T-helper 2 cell treated with Interferon-gamma antibody and Interleukin-4, amounts not matched to agents 5 μg/mL and 100 μg/mL, for 36 hours (primary cell): ENCODE results near the gene CD58.

Source experiments
- DNase-seq: peaks from one replicate; pipeline ENCODE4 v3.0.0; 2021; ENCODE audit warnings: low spot score
- H3K27ac Mint-ChIP-seq: one replicate; pipeline ENCODE4 v1.8.0; 2021; ENCODE audit warnings: mild to moderate bottlenecking, mixed read lengths
- H3K27me3 Mint-ChIP-seq: one replicate; pipeline ENCODE4 v1.8.0; 2021; ENCODE audit warnings: low read depth, mixed read lengths
- H3K36me3 Mint-ChIP-seq: one replicate; pipeline ENCODE4 v1.8.0; 2021; ENCODE audit warnings: low read depth, mixed read lengths
- H3K4me1 Mint-ChIP-seq: one replicate; pipeline ENCODE4 v1.8.0; 2021; ENCODE audit warnings: low read depth, mixed read lengths
- H3K4me3 Mint-ChIP-seq: one replicate; pipeline ENCODE4 v1.8.0; 2022; ENCODE audit warnings: mild to moderate bottlenecking, moderate library complexity, mixed read lengths
- H3K9me3 Mint-ChIP-seq: one replicate; pipeline ENCODE4 v1.8.0; 2021; ENCODE audit warnings: mixed read lengths

The CD58 gene

GRCh38 chr1:116532671-116533428, 38.0 kb downstream of the CD58 start:
- peaks cover 70% of the 10 kb centered on the region for H3K36me3 Mint-ChIP-seq
- DNase-seq = no peak
- peaks cover 14% of the 10 kb centered on the region for H3K9me3 Mint-ChIP-seq
- peaks cover 25% of the 10 kb centered on the region for H3K4me1 Mint-ChIP-seq
- H3K27me3 Mint-ChIP-seq = no peaks in the 10 kb centered on the region
- H3K27ac Mint-ChIP-seq = no peak overlapping the region
- no peak overlapping the region for H3K4me3 Mint-ChIP-seq

DNA sequence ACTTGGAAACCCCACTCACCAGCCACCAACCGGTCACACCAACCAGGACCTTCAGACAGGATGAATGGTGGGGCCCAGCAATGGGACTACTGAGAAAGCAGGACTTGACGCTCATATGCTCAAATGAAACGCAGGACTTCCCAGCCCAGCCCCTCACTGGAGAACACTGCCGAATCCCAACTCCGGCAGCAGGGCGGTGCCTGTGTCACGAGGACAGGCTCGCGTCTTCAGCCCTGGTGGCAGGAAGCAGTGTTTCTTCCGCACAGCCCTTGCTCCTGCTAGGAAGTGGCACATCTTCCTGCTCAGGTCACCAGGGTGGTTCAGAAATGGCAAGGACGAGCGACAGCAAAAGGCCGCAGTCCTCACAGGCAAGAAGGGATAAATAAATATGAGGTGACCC, 38.9 kb downstream of the CD58 start:
- no peaks in the 10 kb centered on the region for H3K27me3 Mint-ChIP-seq
- H3K4me3 Mint-ChIP-seq = no peak overlapping the region
- no peak overlapping the region for H3K27ac Mint-ChIP-seq
- no peak for DNase-seq
- peaks cover 77% of the 10 kb centered on the region for H3K36me3 Mint-ChIP-seq
- H3K4me1 Mint-ChIP-seq = peaks cover 21% of the 10 kb centered on the region
- peaks cover 21% of the 10 kb centered on the region for H3K9me3 Mint-ChIP-seq

DNA sequence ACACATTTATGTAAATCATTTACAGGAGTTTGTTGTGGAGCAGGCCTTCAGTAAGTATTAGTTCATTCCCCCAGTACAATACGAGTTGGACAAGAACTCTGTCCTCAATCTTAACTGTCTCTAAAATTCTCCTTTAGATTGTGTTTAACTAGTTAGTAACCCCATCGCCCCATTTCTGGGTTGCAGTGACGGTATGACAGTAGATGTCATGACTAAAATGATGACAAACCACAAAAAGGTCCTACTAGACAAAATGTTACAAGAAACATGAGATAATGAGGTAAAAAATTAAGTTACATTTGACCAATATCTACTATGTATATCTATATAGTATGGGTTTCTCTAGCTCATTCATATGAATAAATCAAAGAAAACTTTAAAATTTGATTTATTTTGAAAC, 41.1 kb downstream of the CD58 start:
- no peak for DNase-seq
- Mint-ChIP-seq H3K4me3 (no peak overlapping the region), H3K27me3 (no peaks in the 10 kb centered on the region), H3K27ac (no peak overlapping the region), H3K4me1 (peaks cover 16% of the 10 kb centered on the region), H3K9me3 (peaks cover 32% of the 10 kb centered on the region), H3K36me3 (peaks cover 80% of the 10 kb centered on the region)

GRCh38 chr1:116529199-116529631, 41.6 kb downstream of the CD58 start:
- Mint-ChIP-seq H3K9me3 (peaks cover 32% of the 10 kb centered on the region), H3K27ac (no peak overlapping the region), H3K4me3 (no peak overlapping the region), H3K27me3 (no peaks in the 10 kb centered on the region), H3K4me1 (peaks cover 16% of the 10 kb centered on the region), H3K36me3 (peaks cover 80% of the 10 kb centered on the region)
- DNase-seq = no peak

- H3K36me3 Mint-ChIP-seq = peaks cover 74% of the 10 kb centered on the region
- H3K27me3 Mint-ChIP-seq = no peaks in the 10 kb centered on the region
- no peak overlapping the region for H3K4me3 Mint-ChIP-seq
- peaks cover 15% of the 10 kb centered on the region for H3K4me1 Mint-ChIP-seq
- no peak overlapping the region for H3K27ac Mint-ChIP-seq
- no peak for DNase-seq
- H3K9me3 Mint-ChIP-seq = peaks cover 32% of the 10 kb centered on the region
These were observed 42.3 kb downstream of the CD58 start for GRCh38 chr1:116528329-116529083.

DNA sequence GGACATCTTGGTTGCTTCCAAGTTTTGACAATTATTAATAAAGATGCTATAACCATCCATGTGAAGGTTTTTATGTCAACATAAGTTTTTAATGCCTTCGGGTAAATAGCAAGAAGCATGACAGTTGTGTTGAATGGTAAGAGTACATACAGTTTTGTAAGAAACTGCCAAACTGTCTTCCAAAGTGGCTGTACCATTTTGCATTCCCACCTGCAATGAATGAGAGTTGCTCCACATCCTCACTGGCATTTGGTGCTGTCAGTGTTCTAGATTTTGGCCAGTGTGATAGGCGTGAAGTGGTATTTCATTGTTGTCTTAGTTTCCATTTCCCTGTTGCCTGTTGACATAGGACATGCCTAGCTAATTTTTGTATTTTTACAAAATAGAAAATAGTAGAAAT, 45.4 kb downstream of the CD58 start:
- Mint-ChIP-seq H3K27me3 (no peaks in the 10 kb centered on the region), H3K4me1 (peaks cover 10% of the 10 kb centered on the region), H3K9me3 (peaks cover 32% of the 10 kb centered on the region), H3K27ac (no peak overlapping the region), H3K36me3 (peaks cover 74% of the 10 kb centered on the region), H3K4me3 (no peak overlapping the region)
- no peak for DNase-seq

DNA sequence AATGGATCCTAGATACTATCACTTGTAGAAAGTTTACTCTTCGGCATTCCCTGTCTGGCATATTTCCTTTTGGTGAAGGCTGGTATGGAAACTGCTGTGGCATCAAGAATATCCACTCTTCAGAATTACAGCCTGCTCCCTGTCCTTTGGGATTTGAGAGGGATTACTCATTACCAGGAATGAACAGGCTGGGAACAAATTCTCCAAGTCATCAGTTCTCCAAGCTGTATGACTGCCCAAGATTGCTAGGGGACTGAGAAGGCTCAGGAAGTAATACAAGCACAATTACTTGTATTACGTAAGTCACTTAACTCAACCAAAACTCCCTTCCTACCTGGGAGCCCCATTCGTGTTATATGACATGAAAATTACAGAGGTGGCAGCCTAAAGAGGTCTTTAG, 49.6 kb downstream of the CD58 start:
- H3K27me3 Mint-ChIP-seq = no peaks in the 10 kb centered on the region
- no peak overlapping the region for H3K4me3 Mint-ChIP-seq
- peaks cover 52% of the 10 kb centered on the region for H3K36me3 Mint-ChIP-seq
- peaks cover 24% of the 10 kb centered on the region for H3K4me1 Mint-ChIP-seq
- H3K9me3 Mint-ChIP-seq = peaks cover 4% of the 10 kb centered on the region
- no peak for DNase-seq
- H3K27ac Mint-ChIP-seq = no peak overlapping the region

DNA sequence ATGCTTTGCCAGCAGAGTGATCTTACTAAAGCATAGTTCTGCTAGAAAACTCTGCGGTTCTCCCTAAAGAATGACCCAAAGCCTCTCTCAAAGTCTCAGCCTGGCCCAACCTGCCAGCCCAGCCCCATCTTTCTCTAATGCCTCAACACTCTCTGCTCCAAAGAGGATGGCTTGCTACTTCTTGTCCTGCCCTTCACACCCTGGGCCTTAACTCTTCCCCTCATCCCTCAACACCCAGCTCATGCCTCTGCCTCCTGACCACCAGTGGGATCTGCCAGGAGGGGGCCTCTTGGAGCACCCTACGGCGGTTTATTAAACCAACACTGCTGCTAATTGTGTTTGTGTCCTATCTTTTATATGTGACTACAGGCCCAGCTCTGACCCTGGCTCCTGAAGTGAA, 52.4 kb downstream of the CD58 start:
- Mint-ChIP-seq H3K4me3 (no peak overlapping the region), H3K9me3 (no peaks in the 10 kb centered on the region), H3K4me1 (peaks cover 45% of the 10 kb centered on the region), H3K36me3 (peaks cover 41% of the 10 kb centered on the region), H3K27me3 (no peaks in the 10 kb centered on the region), H3K27ac (peak overlapping the region; percentile 34)
- DNase-seq = no peak

DNA sequence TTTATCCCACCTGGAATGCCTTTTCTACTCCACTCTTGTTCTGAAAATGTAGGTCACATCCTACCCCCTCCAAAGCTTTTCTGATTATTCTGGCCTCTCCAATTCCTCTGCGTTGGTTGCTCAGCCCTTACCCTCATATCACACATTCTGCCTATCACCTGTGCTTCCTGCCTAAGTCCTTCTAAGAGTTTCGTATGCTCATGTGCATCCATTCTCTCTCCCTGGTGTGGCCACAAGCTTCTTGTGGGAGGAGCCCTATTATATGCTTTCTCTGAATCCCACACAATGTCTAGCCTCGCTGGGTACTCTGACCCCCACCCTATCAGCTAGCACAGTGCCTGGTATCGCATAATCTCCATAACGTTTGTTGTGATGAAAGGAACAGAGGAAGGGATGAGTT, 54.2 kb downstream of the CD58 start:
- H3K27ac Mint-ChIP-seq = peak overlapping the region; percentile 73
- H3K9me3 Mint-ChIP-seq = peaks cover 3% of the 10 kb centered on the region
- H3K36me3 Mint-ChIP-seq = peaks cover 39% of the 10 kb centered on the region
- peaks cover 55% of the 10 kb centered on the region for H3K4me1 Mint-ChIP-seq
- no peak for DNase-seq
- H3K27me3 Mint-ChIP-seq = no peaks in the 10 kb centered on the region
- H3K4me3 Mint-ChIP-seq = peak overlapping the region; percentile 19

GRCh38 chr1:116515702-116516101, 55.1 kb downstream of the CD58 start:
- no peak for DNase-seq
- peak overlapping the region; percentile 93 for H3K27ac Mint-ChIP-seq
- peak overlapping the region; percentile 76 for H3K4me3 Mint-ChIP-seq
- peaks cover 64% of the 10 kb centered on the region for H3K4me1 Mint-ChIP-seq
- no peaks in the 10 kb centered on the region for H3K27me3 Mint-ChIP-seq
- H3K36me3 Mint-ChIP-seq = peaks cover 43% of the 10 kb centered on the region
- peaks cover 10% of the 10 kb centered on the region for H3K9me3 Mint-ChIP-seq

DNA sequence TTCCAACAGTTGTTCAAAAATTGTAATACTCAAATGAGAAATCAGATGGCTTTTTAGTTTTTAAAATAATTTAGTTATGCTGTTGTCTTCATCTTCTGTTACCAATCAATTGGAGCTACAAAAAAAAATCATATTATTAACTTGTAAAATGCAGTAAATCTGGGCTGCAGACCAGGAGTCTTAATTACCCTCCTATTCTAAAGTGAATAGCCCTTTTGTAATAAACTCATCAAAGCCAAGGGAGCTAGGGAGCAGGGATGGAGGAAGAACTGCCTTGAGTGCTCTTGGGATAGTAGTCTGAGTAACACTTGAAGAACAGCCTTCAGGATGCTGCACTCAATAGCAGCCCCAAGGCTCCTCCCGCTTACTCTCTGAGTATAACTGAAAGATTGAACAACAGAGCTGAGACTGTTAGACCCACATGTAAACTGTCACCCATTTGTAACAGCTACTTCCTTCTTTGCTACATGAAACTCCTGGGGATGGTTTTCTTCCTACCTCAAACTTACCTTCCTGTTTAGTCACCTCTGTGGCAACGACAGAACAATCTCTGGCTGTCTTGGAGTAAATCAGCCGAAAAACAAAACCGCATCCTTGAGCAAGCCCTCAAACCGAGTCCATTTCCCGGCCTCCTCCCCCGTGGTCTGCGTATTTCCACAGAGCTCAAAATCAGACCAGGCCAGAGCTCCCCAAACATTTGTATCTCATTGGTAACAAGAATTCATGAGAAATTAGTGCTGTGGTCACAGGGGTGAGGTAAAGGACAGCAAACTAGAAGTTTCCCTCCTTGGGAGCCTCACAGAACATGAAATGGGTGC, 55.9 kb downstream of the CD58 start:
- no peaks in the 10 kb centered on the region for H3K27me3 Mint-ChIP-seq
- peak overlapping the region; percentile 76 for H3K4me3 Mint-ChIP-seq
- DNase-seq = peak; percentile 84
- peaks cover 68% of the 10 kb centered on the region for H3K4me1 Mint-ChIP-seq
- peaks cover 41% of the 10 kb centered on the region for H3K36me3 Mint-ChIP-seq
- peaks cover 10% of the 10 kb centered on the region for H3K9me3 Mint-ChIP-seq
- H3K27ac Mint-ChIP-seq = peak overlapping the region; percentile 93

GRCh38 chr1:116513956-116514355, 56.9 kb downstream of the CD58 start:
- no peak for DNase-seq

DNA sequence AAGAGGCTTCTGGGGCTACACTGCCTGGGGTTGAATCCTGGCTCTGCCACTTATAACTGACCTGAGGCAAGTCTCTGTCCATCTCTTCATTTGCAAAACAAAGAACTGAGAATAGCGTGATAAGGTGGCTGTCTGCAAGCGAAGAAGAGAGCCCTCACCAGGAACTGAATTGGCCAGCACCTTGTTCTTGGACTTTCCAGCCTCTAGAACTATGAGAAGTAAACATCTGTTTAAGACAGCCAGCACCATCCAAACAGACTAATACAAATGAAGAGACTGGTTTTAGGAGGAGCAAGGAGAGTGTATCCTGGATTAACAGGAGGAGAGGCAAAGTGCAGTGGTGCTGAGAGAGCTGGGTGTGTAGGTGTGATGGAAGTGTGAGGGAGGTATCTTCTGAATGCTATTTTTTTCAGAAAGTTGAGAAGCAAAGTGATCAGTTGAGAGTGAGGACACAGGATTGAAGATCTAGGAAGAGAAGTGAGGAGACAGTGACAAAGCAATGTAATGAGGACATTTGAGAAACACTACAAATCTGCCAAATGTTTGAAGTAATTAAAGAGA, 59.3 kb downstream of the CD58 start:
- DNase-seq = no peak
- Mint-ChIP-seq H3K36me3 (peaks cover 29% of the 10 kb centered on the region), H3K4me1 (peaks cover 74% of the 10 kb centered on the region), H3K4me3 (peak overlapping the region; percentile 4), H3K27me3 (no peaks in the 10 kb centered on the region), H3K27ac (peak overlapping the region; percentile 27), H3K9me3 (peaks cover 10% of the 10 kb centered on the region)

More at GRCh38 chr1:116513956-116514355, 56.9 kb downstream of the CD58 start:
- Mint-ChIP-seq H3K36me3 (peaks cover 40% of the 10 kb centered on the region), H3K4me3 (peak overlapping the region; percentile 12), H3K9me3 (peaks cover 10% of the 10 kb centered on the region), H3K27ac (peak overlapping the region; percentile 19), H3K27me3 (no peaks in the 10 kb centered on the region), H3K4me1 (peaks cover 75% of the 10 kb centered on the region)
